Heart left ventricle (tissue), 16 donors: ENCODE data around the gene CD151. TPM values are rescaled to one million over a fixed set of nuclear protein-coding genes. Genes with fewer than 3 reads are reported as not detected.

Experiments used
- ATAC-seq, 4 donors: fragments of 200-7000 bp; cut with Tn5 transposase; one replicate each; pipeline ENCODE4 v1.9.1; 2020 to 2022; ENCODE audit warnings: moderate library complexity in 4 of 4, mild to moderate bottlenecking in 3 of 4, moderate number of reproducible peaks in 1 of 4
- DNase-seq, 5 donors: peaks; one replicate each; pipeline ENCODE4 v3.0.0-alpha.2; 2020
- H3K27ac ChIP-seq, 12 donors: fragments of 200-600 bp; sonication (generic) in 4 of 12; one replicate each; pipeline versions ENCODE4 v1.5.0 to v1.8.0; 2016 to 2022; ENCODE audit warnings: mild to moderate bottlenecking in 2 of 12
- H3K27me3 ChIP-seq, 9 donors: fragments of 200-600 bp; sonication (generic) in 2 of 9; one replicate each; pipeline versions ENCODE4 v1.5.1 to v1.8.0; 2016 to 2022; ENCODE audit warnings: mild to moderate bottlenecking in 3 of 9
- H3K36me3 ChIP-seq, 9 donors: fragments of 200-600 bp; sonication (generic) in 2 of 9; one replicate each; pipeline versions ENCODE4 v1.5.0 to v1.8.0; 2018 to 2022; ENCODE audit warnings: mild to moderate bottlenecking in 2 of 9
- H3K4me1 ChIP-seq, 12 donors: fragments of 200-600 bp; sonication (generic) in 4 of 12; one replicate each; pipeline versions ENCODE4 v1.5.0 to v1.8.0; 2016 to 2022; ENCODE audit warnings: mild to moderate bottlenecking in 3 of 12
- H3K4me3 ChIP-seq, 12 donors: fragments of 200-600 bp; sonication (generic) in 4 of 12; one replicate each; pipeline versions ENCODE4 v1.5.0 to v1.8.0; 2017 to 2022; ENCODE audit warnings: mild to moderate bottlenecking in 9 of 12, moderate library complexity in 4 of 12
- H3K9me3 ChIP-seq, 12 donors: fragments of 200-600 bp; sonication (generic) in 4 of 12; one replicate each; pipeline versions ENCODE4 v1.5.0 to v1.8.0; 2016 to 2022; ENCODE audit warnings: mild to moderate bottlenecking in 1 of 12
- CTCF ChIP-seq, 12 donors: fragments of 200-600 bp; sonication (generic) in 4 of 12; IDR thresholded peaks; one replicate each; pipeline versions ENCODE4 v1.5.0 to v1.8.0; 2018 to 2022; ENCODE audit warnings: antibody characterized with exemption in 12 of 12, mild to moderate bottlenecking in 5 of 12
- POLR2A ChIP-seq, 2 donors: fragments of 450-650 bp; IDR thresholded peaks; one replicate each; pipeline ENCODE4 v1.6.1; 2017; ENCODE audit warnings: antibody characterized with exemption in 2 of 2, mild to moderate bottlenecking in 2 of 2, moderate library complexity in 2 of 2
- whole genome bisulfite sequencing, 4 donors: extraction: QIAGEN DNeasy Blood & Tissue Kit in 2 of 4; methylation state at CpG; one replicate each; pipeline versions ENCODE4 v1.1.5 to v1.1.7; 2013 to 2018; 5-methylcytosine and 5-hydroxymethylcytosine counted together
- intact Hi-C, 10 donors: fragments of 100-400 bp; cut with DNase I; formaldehyde crosslinking; loops; one replicate each; pipeline versions ENCODE4 v1.11.1 to v1.14.2; 2022
- polyA plus RNA-seq, 2 donors: library from polyadenylated mRNA; stranded (reverse); fragments of 200-250 nt; gene quantifications; one replicate each; pipeline ENCODE4 v1.2.3, GENCODE V29; 2013
- total RNA-seq, 9 donors: library from RNA; depleted of rRNA in 2 of 9; stranded (reverse); fragments of >200 nt in 2 of 9; fragmentation: NEBNext Ultra II Directional in 3 of 9; extraction: Animal tissue kit (Norgen Biotek cat#: 25700) in 3 of 9; gene quantifications; one replicate each; pipeline versions ENCODE4 v1.1.0 to v1.2.4, GENCODE V29; 2016 to 2023
- donor health status: ischemic (EF 13 %, LVEDD 7.1; RV severe dilation, severe dysfunction).
- donor health status: healthy with polysubstance abuse.
- donor health status: DM: no; HTN: yes; CAD: no.
- donor health status: DM: no; HTN: no; CAD: no.
- donor health status: ischemic (EF 25% LVEDD 6.9; RV normal size, moderate dysfunction).
- donor health status: ischemic (EF 25% LVEDD 5.7; RV mildly dilated, moderate dysfunction).
- donor health status: healthy.
- donor health status: DM: yes; HTN: yes; CAD: no.
- donor health status: ischemic (EF 35%, LVEDD 5.7; RV mildly dilated, moderate dysfunction).
- donor health status: nonischemic (EF 11% LVEDD 7.7; RV severe dilation, severe dysfunction).
- donor health status: DM: yes; HTN: yes; CAD: no.
- donor health status: PGD.
- donor health status: ischemic (EF 29% LVEDD 5.4; RV normal size, mild dysfunction).
- donor health status: nonischemic (EF 23%, LVEDD 6.1; RV moderate dilation, normal function).

Gene CD151
- total and polyA plus RNA-seq, 11 donors, result 323 to 817 (median 477) TPM

- H3K27ac ChIP-seq, result peak overlapping the region in 11 of 12 donors; percentile 91 to 100 (median 97)
- H3K9me3 ChIP-seq, result no peaks in the 10 kb centered on the region
- H3K4me3 ChIP-seq, result peak overlapping the region in 8 of 12 donors; percentile 74 to 99 (median 94)
- peak in 2 of 5 donors; percentile 74 to 78 for DNase-seq
- intact Hi-C loops, result no loop called here
- peak in 1 of 4 donors; percentile 0 for ATAC-seq
- peaks cover 0 to 43% (median 30%) of the 10 kb centered on the region in 9 donors for H3K36me3 ChIP-seq
- WGBS, 4 donors, result 63 to 68% (median 68%) methylated on average over 18 to 22 of the region's 22 CpGs
- no peak for TF ChIP-seq POLR2A (IDR thresholded peaks at IDR 0.05)
- TF ChIP-seq CTCF (IDR thresholded peaks at IDR 0.05), result no peak
- peaks cover 0 to 1% (median 0%) of the 10 kb centered on the region in 9 donors for H3K27me3 ChIP-seq
- H3K4me1 ChIP-seq, result peaks cover 10 to 53% (median 36%) of the 10 kb centered on the region in 12 donors
Observed at GRCh38 chr11:821512-822371, 11.0 kb upstream of the CD151 start.

GRCh38 chr11:823441-824291 lies 9.1 kb upstream of the CD151 start:
- Histone ChIP-seq H3K9me3 (no peaks in the 10 kb centered on the region), H3K4me3 (no peak overlapping the region), H3K27me3 (peaks cover 0 to 8% (median 0%) of the 10 kb centered on the region in 9 donors), H3K36me3 (peaks cover 0 to 43% (median 30%) of the 10 kb centered on the region in 9 donors), H3K4me1 (peaks cover 10 to 69% (median 51%) of the 10 kb centered on the region in 12 donors), H3K27ac (peak overlapping the region in 1 of 12 donors; percentile 91)
- intact Hi-C loops, result no loop called here
- TF ChIP-seq CTCF (IDR thresholded peaks at IDR 0.05), result no peak
- TF ChIP-seq POLR2A (IDR thresholded peaks at IDR 0.05), result no peak
- 89 to 91% (median 90%) methylated on average over 43 to 53 of the region's 53 CpGs for WGBS, 4 donors
- DNase-seq, result no peak
- no peak for ATAC-seq

GRCh38 chr11:824292-824880 lies 8.4 kb upstream of the CD151 start:
- TF ChIP-seq CTCF (IDR thresholded peaks at IDR 0.05) (no peak), POLR2A (IDR thresholded peaks at IDR 0.05) (no peak)
- intact Hi-C loops, result no loop called here
- Histone ChIP-seq H3K27me3 (peaks cover 0 to 9% (median 0%) of the 10 kb centered on the region in 9 donors), H3K4me1 (peaks cover 10 to 70% (median 54%) of the 10 kb centered on the region in 12 donors), H3K27ac (no peak overlapping the region), H3K4me3 (no peak overlapping the region), H3K9me3 (no peaks in the 10 kb centered on the region), H3K36me3 (peaks cover 0 to 43% (median 30%) of the 10 kb centered on the region in 9 donors)
- 79 to 85% (median 83%) methylated on average over 46 to 59 of the region's 59 CpGs for WGBS, 4 donors
- DNase-seq (no peak), ATAC-seq (no peak)
